ENCODE data around the gene BAK1.

DNA sequence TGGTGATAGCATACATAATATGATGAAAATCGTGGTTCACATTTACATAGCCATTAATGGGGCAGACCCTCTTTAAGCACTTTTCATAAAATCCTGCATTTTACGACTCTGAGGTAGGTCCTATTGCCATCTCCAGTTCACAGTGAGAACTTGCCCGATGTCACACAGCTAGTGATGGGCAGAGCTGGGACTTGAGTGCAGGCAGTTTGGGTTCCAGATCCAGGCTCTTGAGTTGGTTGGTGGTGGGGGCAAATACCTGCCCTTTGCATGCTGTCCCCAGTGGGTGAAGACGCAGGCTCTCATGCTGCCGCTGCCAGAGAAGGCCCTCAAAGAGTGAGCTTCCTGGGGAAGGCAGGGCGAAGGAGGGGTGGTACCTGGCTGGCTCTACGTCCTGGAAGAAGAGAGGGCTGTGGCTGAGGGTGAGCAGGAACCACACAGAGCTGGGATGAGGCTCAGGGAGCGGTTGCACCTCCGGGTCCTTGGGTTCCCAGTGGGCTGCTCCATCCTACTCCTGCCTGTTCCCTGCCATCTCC is 6.1 kb upstream of the BAK1 start:
- TF ChIP-seq, protein P1, sequence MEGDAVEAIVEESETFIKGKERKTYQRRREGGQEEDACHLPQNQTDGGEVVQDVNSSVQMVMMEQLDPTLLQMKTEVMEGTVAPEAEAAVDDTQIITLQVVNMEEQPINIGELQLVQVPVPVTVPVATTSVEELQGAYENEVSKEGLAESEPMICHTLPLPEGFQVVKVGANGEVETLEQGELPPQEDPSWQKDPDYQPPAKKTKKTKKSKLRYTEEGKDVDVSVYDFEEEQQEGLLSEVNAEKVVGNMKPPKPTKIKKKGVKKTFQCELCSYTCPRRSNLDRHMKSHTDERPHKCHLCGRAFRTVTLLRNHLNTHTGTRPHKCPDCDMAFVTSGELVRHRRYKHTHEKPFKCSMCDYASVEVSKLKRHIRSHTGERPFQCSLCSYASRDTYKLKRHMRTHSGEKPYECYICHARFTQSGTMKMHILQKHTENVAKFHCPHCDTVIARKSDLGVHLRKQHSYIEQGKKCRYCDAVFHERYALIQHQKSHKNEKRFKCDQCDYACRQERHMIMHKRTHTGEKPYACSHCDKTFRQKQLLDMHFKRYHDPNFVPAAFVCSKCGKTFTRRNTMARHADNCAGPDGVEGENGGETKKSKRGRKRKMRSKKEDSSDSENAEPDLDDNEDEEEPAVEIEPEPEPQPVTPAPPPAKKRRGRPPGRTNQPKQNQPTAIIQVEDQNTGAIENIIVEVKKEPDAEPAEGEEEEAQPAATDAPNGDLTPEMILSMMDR (IDR thresholded peaks at IDR 0.05), result no peak
- TF ChIP-seq, protein P2, sequence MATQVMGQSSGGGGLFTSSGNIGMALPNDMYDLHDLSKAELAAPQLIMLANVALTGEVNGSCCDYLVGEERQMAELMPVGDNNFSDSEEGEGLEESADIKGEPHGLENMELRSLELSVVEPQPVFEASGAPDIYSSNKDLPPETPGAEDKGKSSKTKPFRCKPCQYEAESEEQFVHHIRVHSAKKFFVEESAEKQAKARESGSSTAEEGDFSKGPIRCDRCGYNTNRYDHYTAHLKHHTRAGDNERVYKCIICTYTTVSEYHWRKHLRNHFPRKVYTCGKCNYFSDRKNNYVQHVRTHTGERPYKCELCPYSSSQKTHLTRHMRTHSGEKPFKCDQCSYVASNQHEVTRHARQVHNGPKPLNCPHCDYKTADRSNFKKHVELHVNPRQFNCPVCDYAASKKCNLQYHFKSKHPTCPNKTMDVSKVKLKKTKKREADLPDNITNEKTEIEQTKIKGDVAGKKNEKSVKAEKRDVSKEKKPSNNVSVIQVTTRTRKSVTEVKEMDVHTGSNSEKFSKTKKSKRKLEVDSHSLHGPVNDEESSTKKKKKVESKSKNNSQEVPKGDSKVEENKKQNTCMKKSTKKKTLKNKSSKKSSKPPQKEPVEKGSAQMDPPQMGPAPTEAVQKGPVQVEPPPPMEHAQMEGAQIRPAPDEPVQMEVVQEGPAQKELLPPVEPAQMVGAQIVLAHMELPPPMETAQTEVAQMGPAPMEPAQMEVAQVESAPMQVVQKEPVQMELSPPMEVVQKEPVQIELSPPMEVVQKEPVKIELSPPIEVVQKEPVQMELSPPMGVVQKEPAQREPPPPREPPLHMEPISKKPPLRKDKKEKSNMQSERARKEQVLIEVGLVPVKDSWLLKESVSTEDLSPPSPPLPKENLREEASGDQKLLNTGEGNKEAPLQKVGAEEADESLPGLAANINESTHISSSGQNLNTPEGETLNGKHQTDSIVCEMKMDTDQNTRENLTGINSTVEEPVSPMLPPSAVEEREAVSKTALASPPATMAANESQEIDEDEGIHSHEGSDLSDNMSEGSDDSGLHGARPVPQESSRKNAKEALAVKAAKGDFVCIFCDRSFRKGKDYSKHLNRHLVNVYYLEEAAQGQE (IDR thresholded peaks at IDR 0.05; ENCODE audit: insufficient read depth in 1 of 2, low read depth in 2 of 2, low read length in 1 of 2), result no peak
- no peak for TF ChIP-seq POLR2AphosphoS5 (IDR thresholded peaks at IDR 0.05; ENCODE audit: low read depth, low read length)
- no peak for TF ChIP-seq SIN3A (IDR thresholded peaks at IDR 0.05; ENCODE audit: borderline replicate concordance, insufficient read depth, low read depth, low read length)
